Measurements from ENCODE around the gene DCUN1D4. TPM values are rescaled to one million over a fixed set of nuclear protein-coding genes. Genes with fewer than 3 reads are reported as not detected.

The DCUN1D4 gene
- total and polyA plus RNA-seq, 2 experiments from 2014 or later = 17.3 to 39.9 TPM

- no peak overlapping the region for H3K4me2 ChIP-seq
- DNase-seq (ENCODE audit: low spot score) = no peak
- no peaks in the 10 kb centered on the region for H3K9me3 ChIP-seq (ENCODE audit: low read depth)
- no peaks in the 10 kb centered on the region for H3K9me2 ChIP-seq (replicated peaks; ENCODE audit: insufficient read depth)
- no peak for TF ChIP-seq EZH2phosphoT487 (IDR thresholded peaks at IDR 0.05; ENCODE audit: low read depth, severe bottlenecking, unreplicated experiment)
- TF ChIP-seq, protein P1, sequence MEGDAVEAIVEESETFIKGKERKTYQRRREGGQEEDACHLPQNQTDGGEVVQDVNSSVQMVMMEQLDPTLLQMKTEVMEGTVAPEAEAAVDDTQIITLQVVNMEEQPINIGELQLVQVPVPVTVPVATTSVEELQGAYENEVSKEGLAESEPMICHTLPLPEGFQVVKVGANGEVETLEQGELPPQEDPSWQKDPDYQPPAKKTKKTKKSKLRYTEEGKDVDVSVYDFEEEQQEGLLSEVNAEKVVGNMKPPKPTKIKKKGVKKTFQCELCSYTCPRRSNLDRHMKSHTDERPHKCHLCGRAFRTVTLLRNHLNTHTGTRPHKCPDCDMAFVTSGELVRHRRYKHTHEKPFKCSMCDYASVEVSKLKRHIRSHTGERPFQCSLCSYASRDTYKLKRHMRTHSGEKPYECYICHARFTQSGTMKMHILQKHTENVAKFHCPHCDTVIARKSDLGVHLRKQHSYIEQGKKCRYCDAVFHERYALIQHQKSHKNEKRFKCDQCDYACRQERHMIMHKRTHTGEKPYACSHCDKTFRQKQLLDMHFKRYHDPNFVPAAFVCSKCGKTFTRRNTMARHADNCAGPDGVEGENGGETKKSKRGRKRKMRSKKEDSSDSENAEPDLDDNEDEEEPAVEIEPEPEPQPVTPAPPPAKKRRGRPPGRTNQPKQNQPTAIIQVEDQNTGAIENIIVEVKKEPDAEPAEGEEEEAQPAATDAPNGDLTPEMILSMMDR (IDR thresholded peaks at IDR 0.05; ENCODE audit: poor library complexity) = no peak
- no peak for TF ChIP-seq EZH2 (IDR thresholded peaks at IDR 0.05; ENCODE audit: borderline replicate concordance)
- no peaks in the 10 kb centered on the region for H3K79me2 ChIP-seq
- no peaks in the 10 kb centered on the region for H4K20me1 ChIP-seq (ENCODE audit: insufficient read depth, poor library complexity, severe bottlenecking)
- no peak overlapping the region for H3K4me3 ChIP-seq
- H2AFZ ChIP-seq = no peak overlapping the region
- no peaks in the 10 kb centered on the region for H3K27me3 ChIP-seq
- H3K27ac ChIP-seq = no peak overlapping the region
- no peaks in the 10 kb centered on the region for H3K4me1 ChIP-seq (ENCODE audit: insufficient read depth)
- WGBS (ENCODE audit: low lambda C conversion rate, missing lambda C conversion rate) = 86% methylated on average over 6 of the region's 6 CpGs
- H3K36me3 ChIP-seq (replicated peaks; ENCODE audit: insufficient read depth, low read depth) = no peaks in the 10 kb centered on the region
Measured at GRCh38 chr4:51942108-51942832, 99.3 kb downstream of the DCUN1D4 start.

GRCh38 chr4:51942833-51943215 is 99.9 kb downstream of the DCUN1D4 start:
- 72% methylated on average over 2 of the region's 2 CpGs for WGBS (ENCODE audit: low lambda C conversion rate, missing lambda C conversion rate)
- H4K20me1 ChIP-seq (ENCODE audit: insufficient read depth, poor library complexity, severe bottlenecking) = no peaks in the 10 kb centered on the region
- no peaks in the 10 kb centered on the region for H3K79me2 ChIP-seq
- H3K27me3 ChIP-seq = no peaks in the 10 kb centered on the region
- no peaks in the 10 kb centered on the region for H3K9me2 ChIP-seq (replicated peaks; ENCODE audit: insufficient read depth)
- TF ChIP-seq, protein P1 (IDR thresholded peaks at IDR 0.05; ENCODE audit: poor library complexity) = no peak
- TF ChIP-seq EZH2phosphoT487 (IDR thresholded peaks at IDR 0.05; ENCODE audit: low read depth, severe bottlenecking, unreplicated experiment) (no peak), EZH2 (IDR thresholded peaks at IDR 0.05; ENCODE audit: borderline replicate concordance) (no peak)
- no peak overlapping the region for H3K4me2 ChIP-seq
- no peaks in the 10 kb centered on the region for H3K4me1 ChIP-seq (ENCODE audit: insufficient read depth)
- H3K36me3 ChIP-seq (replicated peaks; ENCODE audit: insufficient read depth, low read depth) = no peaks in the 10 kb centered on the region
- DNase-seq (ENCODE audit: low spot score) = no peak
- no peak overlapping the region for H3K27ac ChIP-seq
- no peaks in the 10 kb centered on the region for H3K9me3 ChIP-seq (ENCODE audit: low read depth)
- no peak overlapping the region for H3K4me3 ChIP-seq
- no peak overlapping the region for H2AFZ ChIP-seq

DNA sequence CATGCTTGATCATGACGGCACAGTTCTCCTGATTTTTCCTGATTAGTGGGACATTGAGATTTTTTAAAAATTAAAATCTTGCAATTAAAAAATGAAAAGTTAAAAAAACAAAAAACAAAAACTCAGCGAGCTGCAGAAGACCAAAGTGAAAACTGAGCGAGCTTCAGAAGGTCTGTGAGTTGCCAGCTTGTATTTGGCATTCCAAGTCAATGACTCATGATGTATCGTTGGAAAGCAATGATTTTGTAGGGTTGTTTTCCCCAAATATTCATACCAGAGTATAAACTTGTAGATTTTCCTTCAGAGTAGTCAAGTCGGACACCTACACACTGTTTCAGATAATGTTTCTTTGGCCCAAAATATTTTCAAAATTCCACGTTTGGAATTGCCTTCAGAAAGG is 100.3 kb downstream of the DCUN1D4 start:
- WGBS (ENCODE audit: low lambda C conversion rate, missing lambda C conversion rate) = 73% methylated on average over 6 of the region's 6 CpGs
- no peaks in the 10 kb centered on the region for H3K4me1 ChIP-seq (ENCODE audit: insufficient read depth)
- no peaks in the 10 kb centered on the region for H4K20me1 ChIP-seq (ENCODE audit: insufficient read depth, poor library complexity, severe bottlenecking)
- no peaks in the 10 kb centered on the region for H3K9me2 ChIP-seq (replicated peaks; ENCODE audit: insufficient read depth)
- no peaks in the 10 kb centered on the region for H3K27me3 ChIP-seq
- no peaks in the 10 kb centered on the region for H3K9me3 ChIP-seq (ENCODE audit: low read depth)
- no peak overlapping the region for H3K4me3 ChIP-seq
- H3K36me3 ChIP-seq (replicated peaks; ENCODE audit: insufficient read depth, low read depth) = no peaks in the 10 kb centered on the region
- no peak overlapping the region for H3K4me2 ChIP-seq
- TF ChIP-seq EZH2phosphoT487 (IDR thresholded peaks at IDR 0.05; ENCODE audit: low read depth, severe bottlenecking, unreplicated experiment) (no peak), EZH2 (IDR thresholded peaks at IDR 0.05; ENCODE audit: borderline replicate concordance) (no peak)
- TF ChIP-seq, protein P1 (IDR thresholded peaks at IDR 0.05; ENCODE audit: poor library complexity) = no peak
- no peak for DNase-seq (ENCODE audit: low spot score)
- H2AFZ ChIP-seq = no peak overlapping the region
- H3K79me2 ChIP-seq = no peaks in the 10 kb centered on the region
- no peak overlapping the region for H3K27ac ChIP-seq

All from hepatocyte (in vitro differentiated cells).